CD4-positive, alpha-beta T cell treated with Interleukin-12 subunit alpha and Interleukin-12 subunit beta, for 1 hour (primary cell): ENCODE data around the gene TMEM232.

Experiments
- DNase-seq: peaks from one replicate; pipeline ENCODE4 v3.0.0-alpha.2; 2020

Gene TMEM232

DNA sequence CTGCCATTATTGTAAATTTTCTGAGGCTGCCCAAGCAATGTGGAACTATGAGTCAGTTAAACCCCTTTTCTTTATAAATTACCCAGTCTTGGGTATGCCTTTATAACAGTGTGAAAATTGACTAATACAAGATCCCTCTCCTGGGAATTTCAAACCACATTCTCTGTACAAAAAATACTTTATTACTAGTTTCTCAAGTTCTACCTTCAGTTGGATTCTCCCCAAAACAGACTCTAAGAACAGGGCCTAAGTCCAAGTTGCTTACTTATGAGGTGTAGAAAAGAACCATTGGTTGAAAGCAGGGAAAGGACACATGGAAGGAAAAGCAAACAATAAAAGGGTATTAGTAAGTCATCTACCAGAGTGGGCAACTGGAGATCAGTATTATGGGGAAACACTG, 343.2 kb downstream of the TMEM232 start:
- no peak for DNase-seq

DNA sequence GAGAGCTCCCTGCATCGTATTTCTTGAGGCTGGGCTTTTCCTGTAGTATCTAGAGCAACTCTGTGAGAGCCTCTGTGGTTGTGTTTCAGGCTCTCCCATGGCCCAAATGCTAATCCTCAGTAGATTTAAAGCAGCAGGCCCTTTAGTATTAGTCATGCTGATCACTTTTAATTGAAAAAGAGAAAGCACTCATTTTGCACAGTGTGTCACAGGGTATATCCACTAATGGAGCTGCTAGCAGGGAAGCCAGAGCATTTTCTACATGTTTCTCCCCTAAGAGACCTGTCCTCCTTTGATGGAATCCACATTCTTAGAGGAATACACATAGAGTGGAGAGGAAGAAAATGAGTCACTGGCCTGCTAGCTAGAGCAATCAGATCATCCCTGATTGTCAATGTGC, 348.5 kb downstream of the TMEM232 start:
- DNase-seq = no peak

DNA sequence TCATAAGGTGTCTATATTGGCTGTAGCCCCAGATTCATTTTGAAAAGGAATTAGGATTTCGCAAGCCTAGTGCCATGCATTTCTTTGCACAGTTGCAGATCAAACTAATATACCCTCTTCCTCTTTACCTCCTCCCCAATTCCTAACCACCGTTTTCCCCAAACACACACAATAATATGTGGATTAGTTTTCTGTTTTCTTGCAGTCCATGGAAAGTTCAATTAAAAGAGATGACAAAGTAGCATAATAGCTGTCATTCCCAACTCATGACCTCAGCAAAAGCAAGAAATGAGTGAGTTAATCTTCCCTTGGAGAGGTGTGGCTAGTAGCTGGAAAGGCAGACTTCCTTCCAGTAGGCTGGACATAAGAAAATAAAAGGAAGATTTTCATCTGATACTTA, 349.1 kb downstream of the TMEM232 start:
- no peak for DNase-seq

GRCh38 chr5:110376281-110376951, 350.1 kb downstream of the TMEM232 start:
- DNase-seq = no peak

DNA sequence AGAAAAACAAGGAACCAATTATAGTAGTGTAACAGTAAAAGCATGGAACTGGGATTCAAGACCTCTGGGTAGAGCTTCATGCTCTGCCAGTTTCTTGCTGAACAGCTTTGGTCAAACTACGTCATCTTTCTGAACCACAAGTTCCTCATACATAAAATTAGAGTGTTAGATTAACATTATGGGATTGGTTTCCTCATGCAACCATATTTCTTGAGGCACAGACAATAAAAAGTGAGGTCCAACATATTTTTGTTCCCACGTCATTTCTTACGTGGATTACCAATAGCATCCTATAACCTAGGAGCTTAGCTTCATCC, 354.8 kb downstream of the TMEM232 start:
- DNase-seq = no peak

DNA sequence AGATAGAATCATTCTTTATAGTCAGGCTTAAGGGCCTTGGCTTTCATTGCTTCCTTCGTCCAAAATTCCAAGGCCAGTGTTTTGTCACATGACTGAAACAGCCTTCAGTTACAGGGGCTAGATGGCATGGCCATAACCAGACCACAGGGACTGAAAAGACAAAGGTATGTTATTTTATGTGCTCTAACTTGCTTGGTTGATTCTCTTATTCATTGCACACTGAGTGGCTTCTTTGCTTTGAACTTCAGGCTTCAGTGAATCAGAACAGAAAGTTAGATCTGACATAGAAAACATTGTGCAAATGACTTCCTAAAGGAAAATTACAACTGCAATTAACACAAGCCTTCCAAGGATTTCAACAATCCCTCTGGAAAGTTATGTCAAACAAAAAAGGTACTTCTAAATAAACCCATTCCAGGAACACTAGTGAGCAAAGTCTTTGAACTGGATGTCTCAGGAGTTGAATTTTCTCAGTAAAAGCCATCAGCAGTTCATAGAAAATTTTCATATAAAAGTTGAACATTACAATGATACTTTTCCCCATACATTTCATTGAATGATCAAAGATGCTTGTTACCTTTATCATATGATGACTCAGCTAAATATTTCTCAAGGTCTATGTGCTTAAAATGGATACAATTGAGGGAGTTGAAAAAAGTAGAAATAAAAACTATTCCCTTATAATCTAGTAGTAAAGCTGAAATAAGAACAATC, 355.3 kb downstream of the TMEM232 start:
- no peak for DNase-seq
